Calu3 (cell line): ENCODE results near the gene GPR148. TPM values are rescaled to one million over a fixed set of nuclear protein-coding genes. Genes with fewer than 3 reads are reported as not detected.
A peak's percentile ranks its signal among the peaks of the same experiment; 100 is the strongest.

Source experiments
- BruUV-seq: library from RNA; stranded (reverse); fragments of 400-500 nt; replicated peaks from 2 replicates; lab custom pipeline; 2021; lab: Mats Ljungman, UMichigan
- CTCF ChIA-PET: fragments of 300-600 bp; sonication (Branson Sonifier 250); formaldehyde crosslinking; loops from one replicate; lab custom pipeline; 2022; ENCODE audit warnings: antibody characterized with exemption; lab: Charles Lee
- DNase-seq: peaks from one replicate; pipeline ENCODE4 v3.0.0; 2022
- H3K27ac Mint-ChIP-seq: one replicate; pipeline ENCODE4 v1.8.0; 2022; ENCODE audit warnings: mixed read lengths; ENCODE audit not compliant: unreplicated experiment
- H3K27me3 Mint-ChIP-seq: one replicate; pipeline ENCODE4 v1.8.0; 2022; ENCODE audit warnings: mixed read lengths; ENCODE audit not compliant: unreplicated experiment
- H3K36me3 Mint-ChIP-seq: one replicate; pipeline ENCODE4 v1.8.0; 2022; ENCODE audit warnings: mild to moderate bottlenecking, moderate library complexity, mixed read lengths; ENCODE audit not compliant: insufficient read depth, unreplicated experiment
- H3K4me1 Mint-ChIP-seq: one replicate; pipeline ENCODE4 v1.8.0; 2022; ENCODE audit warnings: mild to moderate bottlenecking, low read depth, mixed read lengths; ENCODE audit not compliant: unreplicated experiment
- H3K4me3 Mint-ChIP-seq: one replicate; pipeline ENCODE4 v1.8.0; 2022; ENCODE audit warnings: mild to moderate bottlenecking, low read depth, moderate library complexity, mixed read lengths; ENCODE audit not compliant: unreplicated experiment
- H3K9me3 Mint-ChIP-seq: one replicate; pipeline ENCODE4 v1.8.0; 2022; ENCODE audit warnings: low read depth, mixed read lengths; ENCODE audit not compliant: unreplicated experiment
- CTCF ChIP-seq: fragments of 200-600 bp; IDR thresholded peaks from one replicate; pipeline ENCODE4 v1.8.0; 2022; ENCODE audit warnings: antibody characterized with exemption; ENCODE audit not compliant: unreplicated experiment
- intact Hi-C: fragments of 100-400 bp; cut with micrococcal nuclease; formaldehyde crosslinking; loops from one replicate; pipeline ENCODE4 v1.10.0; 2022; ENCODE audit not compliant: unreplicated experiment
- total RNA-seq: library from RNA; stranded (reverse); gene quantifications from 2 replicates; pipeline ENCODE4 v1.2.3, GENCODE V29; 2022

The GPR148 gene
- total RNA-seq, 1 experiment from 2014 or later: not detected

- H3K9me3 Mint-ChIP-seq: no peaks in the 10 kb centered on the region
- no peak overlapping the region for H3K4me3 Mint-ChIP-seq
- BruUV-seq: no TSS peak
- H3K36me3 Mint-ChIP-seq: peaks cover 4% of the 10 kb centered on the region
- H3K4me1 Mint-ChIP-seq: no peaks in the 10 kb centered on the region
- intact Hi-C loops: no loop called here
- peaks cover 95% of the 10 kb centered on the region for H3K27me3 Mint-ChIP-seq
- DNase-seq: no peak
- H3K27ac Mint-ChIP-seq: no peak overlapping the region
- CTCF ChIA-PET: no interaction called here
- TF ChIP-seq CTCF: no peak
Observed at GRCh38 chr2:130754811-130755210, 25.9 kb downstream of the GPR148 start.

- no peak within 1 kb of the TSS for H3K27ac Mint-ChIP-seq
- DNase-seq: no peak
- no peaks in the 10 kb centered on the region for H3K9me3 Mint-ChIP-seq
- intact Hi-C loops: no loop called here
- H3K27me3 Mint-ChIP-seq: peaks cover 95% of the 10 kb centered on the region
- BruUV-seq: no TSS peak
- TF ChIP-seq CTCF: no peak
- no peaks in the 10 kb centered on the region for H3K4me1 Mint-ChIP-seq
- H3K36me3 Mint-ChIP-seq: peaks cover 4% of the 10 kb centered on the region
- CTCF ChIA-PET: no interaction called here
- H3K4me3 Mint-ChIP-seq: no peak within 1 kb of the TSS
Observed at GRCh38 chr2:130755256-130756052, 26.6 kb downstream of the GPR148 start, which contains the start of gene AMER3. Gene AMER3, plus strand, starts transcription at chr2:130755540. Its CDS starts 6,533 bp downstream, at chr2:130762073.

- peaks cover 95% of the 10 kb centered on the region for H3K27me3 Mint-ChIP-seq
- H3K36me3 Mint-ChIP-seq: peaks cover 4% of the 10 kb centered on the region
- H3K4me1 Mint-ChIP-seq: no peaks in the 10 kb centered on the region
- CTCF ChIA-PET: interaction anchor here (0.6 kb wide), 1 partner anchor 571 kb away, joined by 4 read pairs; no protein-coding TSS in a partner anchor
- intact Hi-C loops: no loop called here
- no TSS peak for BruUV-seq
- TF ChIP-seq CTCF: no peak
- H3K27ac Mint-ChIP-seq: no peak overlapping the region
- no peaks in the 10 kb centered on the region for H3K9me3 Mint-ChIP-seq
- peak; percentile 20 for DNase-seq
- H3K4me3 Mint-ChIP-seq: no peak overlapping the region
Observed at GRCh38 chr2:130756053-130756873, 27.4 kb downstream of the GPR148 start.

GRCh38 chr2:130756874-130757668, 28.2 kb downstream of the GPR148 start:
- Mint-ChIP-seq H3K4me1 (no peaks in the 10 kb centered on the region), H3K27me3 (peaks cover 100% of the 10 kb centered on the region), H3K4me3 (no peak overlapping the region), H3K9me3 (no peaks in the 10 kb centered on the region), H3K27ac (no peak overlapping the region), H3K36me3 (peaks cover 4% of the 10 kb centered on the region)
- CTCF ChIA-PET: interaction anchor here (0.6 kb wide), 1 partner anchor 570 kb away, joined by 4 read pairs; no protein-coding TSS in a partner anchor
- BruUV-seq: no TSS peak
- no peak for DNase-seq
- intact Hi-C loops: no loop called here
- no peak for TF ChIP-seq CTCF
